ENCODE results near the gene GCN1. TPM values are rescaled to one million over a fixed set of nuclear protein-coding genes. Genes with fewer than 3 reads are reported as not detected.
A peak's percentile ranks its signal among the peaks of the same experiment; 100 is the strongest.

The GCN1 gene
- total RNA-seq, result 100 to 1,000 TPM in 1 of 3 donors, 10 to 100 TPM in 2; 74.6 to 108 (median 76.7) TPM
- long read RNA-seq, donor 1, full-length matches to known transcripts, result 3 of 46 reads
- long read RNA-seq, donor 1, partial matches to known transcripts, result 35 of 46 reads
- long read RNA-seq, donor 1, other reads (novel, unspliced or antisense), result 8 of 46 reads
- long read RNA-seq, donor 2, partial matches to known transcripts, result 1 of 1 reads
- long read RNA-seq, donor 2, other reads (novel, unspliced or antisense), result 0 of 1 reads

GRCh38 chr12:120194534-120195395, at the start of gene GCN1:
Gene GCN1 (minus strand): TSS chr12:120194715. CDS start chr12:120194697, 18 bp downstream.
- ATAC-seq, result peak; percentile 97
- DNase-seq, result peak; percentile 88 to 94 (median 91)
- peak within 1 kb of the TSS; percentile 57 for H3K4me3 ChIP-seq
- intact Hi-C loops (cut with DNase I, micrococcal nuclease), result no loop called here
- peaks cover 47% of the 10 kb centered on the region for H3K4me1 ChIP-seq (ENCODE audit: low read depth)
- TF ChIP-seq CTCF (IDR thresholded peaks at IDR 0.05), result no peak
- no peaks in the 10 kb centered on the region for H3K9me3 ChIP-seq
- H3K36me3 ChIP-seq (ENCODE audit: low read depth), result peaks cover 13% of the 10 kb centered on the region

GRCh38 chr12:120242971-120243699, 48.6 kb upstream of the GCN1 start:
- ATAC-seq (no peak), DNase-seq (no peak)
- no peaks in the 10 kb centered on the region for H3K36me3 ChIP-seq (ENCODE audit: low read depth)
- peaks cover 31% of the 10 kb centered on the region for H3K4me1 ChIP-seq (ENCODE audit: low read depth)
- no peaks in the 10 kb centered on the region for H3K9me3 ChIP-seq
- no peak for TF ChIP-seq CTCF (IDR thresholded peaks at IDR 0.05)
- intact Hi-C loops (cut with DNase I, micrococcal nuclease), result no loop called here
- no peak overlapping the region for H3K4me3 ChIP-seq

- intact Hi-C loops (cut with DNase I, micrococcal nuclease), result no loop called here
- no peak for TF ChIP-seq CTCF (IDR thresholded peaks at IDR 0.05)
- Histone ChIP-seq H3K36me3 (ENCODE audit: low read depth) (no peaks in the 10 kb centered on the region), H3K4me3 (no peak overlapping the region), H3K4me1 (ENCODE audit: low read depth) (peaks cover 36% of the 10 kb centered on the region), H3K9me3 (no peaks in the 10 kb centered on the region)
- ATAC-seq (no peak), DNase-seq (no peak)
Measured at GRCh38 chr12:120242275-120242799, 47.8 kb upstream of the GCN1 start.

GRCh38 chr12:120241561-120242274, 47.2 kb upstream of the GCN1 start:
- Histone ChIP-seq H3K36me3 (ENCODE audit: low read depth) (no peaks in the 10 kb centered on the region), H3K9me3 (no peaks in the 10 kb centered on the region), H3K4me1 (ENCODE audit: low read depth) (peaks cover 40% of the 10 kb centered on the region), H3K4me3 (no peak overlapping the region)
- ATAC-seq (no peak), DNase-seq (no peak)
- TF ChIP-seq CTCF (IDR thresholded peaks at IDR 0.05), result no peak
- intact Hi-C loops (cut with DNase I, micrococcal nuclease), result no loop called here

- no peak for ATAC-seq
- DNase-seq, result no peak
- TF ChIP-seq CTCF (IDR thresholded peaks at IDR 0.05), result no peak
- Histone ChIP-seq H3K4me3 (no peak overlapping the region), H3K4me1 (ENCODE audit: low read depth) (peaks cover 44% of the 10 kb centered on the region), H3K36me3 (ENCODE audit: low read depth) (no peaks in the 10 kb centered on the region), H3K9me3 (no peaks in the 10 kb centered on the region)
- intact Hi-C loops (cut with DNase I, micrococcal nuclease), result no loop called here
Measured at GRCh38 chr12:120240495-120240833, 45.9 kb upstream of the GCN1 start.
